GM12874 (cell line): Measurements from ENCODE around the gene ARSH.

Source experiments
- CTCF ChIP-seq: IDR thresholded peaks from 2 replicates; pipeline ENCODE4 v1.5.1; 2011; ENCODE audit warnings: low read depth, mild to moderate bottlenecking, control low read depth, low read length, moderate library complexity; ENCODE audit not compliant: insufficient read depth

The ARSH gene

GRCh38 chrX:3046253-3047240 lies 40.2 kb downstream of the ARSH start:
- TF ChIP-seq CTCF: no peak

GRCh38 chrX:3052860-3053259 lies 46.5 kb downstream of the ARSH start:
- TF ChIP-seq CTCF: no peak

GRCh38 chrX:3066555-3066954 lies 60.2 kb downstream of the ARSH start:
- no peak for TF ChIP-seq CTCF

- TF ChIP-seq CTCF: no peak
Measured at GRCh38 chrX:3075959-3076358, 69.6 kb downstream of the ARSH start.

- TF ChIP-seq CTCF: no peak
Measured at GRCh38 chrX:3076416-3076991, 70.2 kb downstream of the ARSH start.
